Thyroid gland (tissue), 4 donors: ENCODE results near the gene IFFO2.

Experiments used
- POLR2A ChIP-seq, 2 donors: fragments of 450-650 bp; IDR thresholded peaks; one replicate each; pipeline ENCODE4 v1.6.1; 2017; ENCODE audit warnings: antibody characterized with exemption in 2 of 2, mild to moderate bottlenecking in 2 of 2, moderate library complexity in 1 of 2
- TF ChIP-seq, protein P1 (sequence below), 6 experiments: fragments of 200-600 bp in 3 of 6; fragments of 450-650 bp in 3 of 6; sonication (generic) in 3 of 6; IDR thresholded peaks; one replicate each; pipeline ENCODE4 v1.5.1; 2016 to 2019; ENCODE audit warnings: antibody characterized with exemption in 6 of 6, mild to moderate bottlenecking in 2 of 6, inconsistent platforms in 1 of 6, moderate library complexity in 1 of 6

GRCh38 chr1:19003371-19004290 lies 47.2 kb upstream of the IFFO2 start:
- TF ChIP-seq POLR2A (IDR thresholded peaks at IDR 0.05) = no peak
- TF ChIP-seq, protein P1, sequence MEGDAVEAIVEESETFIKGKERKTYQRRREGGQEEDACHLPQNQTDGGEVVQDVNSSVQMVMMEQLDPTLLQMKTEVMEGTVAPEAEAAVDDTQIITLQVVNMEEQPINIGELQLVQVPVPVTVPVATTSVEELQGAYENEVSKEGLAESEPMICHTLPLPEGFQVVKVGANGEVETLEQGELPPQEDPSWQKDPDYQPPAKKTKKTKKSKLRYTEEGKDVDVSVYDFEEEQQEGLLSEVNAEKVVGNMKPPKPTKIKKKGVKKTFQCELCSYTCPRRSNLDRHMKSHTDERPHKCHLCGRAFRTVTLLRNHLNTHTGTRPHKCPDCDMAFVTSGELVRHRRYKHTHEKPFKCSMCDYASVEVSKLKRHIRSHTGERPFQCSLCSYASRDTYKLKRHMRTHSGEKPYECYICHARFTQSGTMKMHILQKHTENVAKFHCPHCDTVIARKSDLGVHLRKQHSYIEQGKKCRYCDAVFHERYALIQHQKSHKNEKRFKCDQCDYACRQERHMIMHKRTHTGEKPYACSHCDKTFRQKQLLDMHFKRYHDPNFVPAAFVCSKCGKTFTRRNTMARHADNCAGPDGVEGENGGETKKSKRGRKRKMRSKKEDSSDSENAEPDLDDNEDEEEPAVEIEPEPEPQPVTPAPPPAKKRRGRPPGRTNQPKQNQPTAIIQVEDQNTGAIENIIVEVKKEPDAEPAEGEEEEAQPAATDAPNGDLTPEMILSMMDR (IDR thresholded peaks at IDR 0.05) = no peak
